ENCODE measurements around the gene KNDC1.
"Not testable (repeated sequence)": the region's sequence is repeated elsewhere in the genome, so short reads cannot be mapped to it uniquely, and the experiment has no call there.

Gene KNDC1

GRCh38 chr10:133159950-133160825 lies at the start of gene KNDC1:
Gene KNDC1 (plus strand): TSS chr10:133160219. CDS start chr10:133160468, 249 bp downstream.
- peak; percentile 49 for DNase-seq

GRCh38 chr10:133110609-133111275 lies 49.3 kb upstream of the KNDC1 start:
- no peak for DNase-seq

GRCh38 chr10:133111640-133112039 lies 48.4 kb upstream of the KNDC1 start:
- not testable (repeated sequence) for DNase-seq

GRCh38 chr10:133113146-133113830 lies 46.7 kb upstream of the KNDC1 start:
- no peak for DNase-seq

GRCh38 chr10:133113847-133114246 lies 46.2 kb upstream of the KNDC1 start:
- DNase-seq, result no peak

- DNase-seq, result no peak
These were observed 45.8 kb upstream of the KNDC1 start for GRCh38 chr10:133114251-133114650.

- no peak for DNase-seq
These were observed 45.1 kb upstream of the KNDC1 start for GRCh38 chr10:133114726-133115452.

GRCh38 chr10:133115453-133115842 lies 44.6 kb upstream of the KNDC1 start:
- no peak for DNase-seq

GRCh38 chr10:133115976-133116375 lies 44.0 kb upstream of the KNDC1 start:
- DNase-seq, result no peak

GRCh38 chr10:133116455-133116854 lies 43.6 kb upstream of the KNDC1 start:
- no peak for DNase-seq

- DNase-seq, result no peak
These were observed 42.9 kb upstream of the KNDC1 start for GRCh38 chr10:133117036-133117687.

- DNase-seq, result peak; percentile 61
These were observed 42.3 kb upstream of the KNDC1 start for GRCh38 chr10:133117688-133118071.

- no peak for DNase-seq
These were observed 38.5 kb upstream of the KNDC1 start for GRCh38 chr10:133121479-133121878.

- DNase-seq, result no peak
These were observed 37.7 kb upstream of the KNDC1 start for GRCh38 chr10:133122171-133122935.

- DNase-seq, result no peak
These were observed 36.8 kb upstream of the KNDC1 start for GRCh38 chr10:133123050-133123745.

- DNase-seq, result no peak
These were observed 36.2 kb upstream of the KNDC1 start for GRCh38 chr10:133123746-133124356.

- DNase-seq, result peak; percentile 61
These were observed 35.4 kb upstream of the KNDC1 start for GRCh38 chr10:133124357-133125211.

- no peak for DNase-seq
These were observed 34.1 kb upstream of the KNDC1 start for GRCh38 chr10:133125901-133126300.

Measured in femur (tissue), 1 donor.